GM11168 (cell line): ENCODE data around the gene BRAF.
"Not testable (repeated sequence)": the region's sequence is repeated elsewhere in the genome, so short reads cannot be mapped to it uniquely, and the experiment has no call there.

Experiments used
- in situ Hi-C: fragments of 300-500 bp; cut with MboI; formaldehyde crosslinking; loops from one replicate; pipeline ENCODE4 v1.12.0; 2022; ENCODE audit warnings: low sequenced_read_pairs; ENCODE audit not compliant: unreplicated experiment

The BRAF gene

GRCh38 chr7:140671966-140672365, 252.8 kb downstream of the BRAF start:
- in situ Hi-C loops: no loop called here

GRCh38 chr7:140670343-140670935, 254.3 kb downstream of the BRAF start:
- in situ Hi-C loops: no loop called here

GRCh38 chr7:140669862-140670261, 254.9 kb downstream of the BRAF start:
- in situ Hi-C loops: not testable (repeated sequence)

- in situ Hi-C loops: no loop called here
These were observed 255.4 kb downstream of the BRAF start for GRCh38 chr7:140669352-140669751.
